OCI-LY1 (cell line): Measurements from ENCODE around the gene ZNF22.

Experiments used
- CTCF ChIP-seq: fragments of 200-600 bp; sonication (generic), shearing (Covaris generic); IDR thresholded peaks from 2 replicates; pipeline ENCODE4 v1.5.1; 2017; ENCODE audit warnings: mild to moderate bottlenecking, antibody characterized with exemption, low read length, moderate library complexity, mixed read lengths
- EZH2 ChIP-seq: fragments of 200-600 bp; sonication (generic), shearing (Covaris generic); IDR thresholded peaks from 2 replicates; pipeline ENCODE4 v1.8.0; 2017; ENCODE audit warnings: borderline replicate concordance, mixed run types, mild to moderate bottlenecking, antibody characterized with exemption, low read length, moderate library complexity, mixed read lengths

GRCh38 chr10:45052700-45053099 lies 52.0 kb downstream of the ZNF22 start:
- TF ChIP-seq CTCF: no peak
- no peak for TF ChIP-seq EZH2
